ACHN (cell line): Measurements from ENCODE around the gene AK5.

Experiments used
- DNase-seq: peaks from one replicate; pipeline ENCODE4 v3.0.0-alpha.2; 2015
- in situ Hi-C: cut with HindIII; loops from 2 replicates; pipeline ENCODE4 v1.10.0; 2017; ENCODE audit warnings: low sequenced_read_pairs, low pct_ligation_motif_present, low pct_unique_long_range_greater_than_20kb

Gene AK5

GRCh38 chr1:77590651-77591050, 308.8 kb downstream of the AK5 start:
- no peak for DNase-seq
- in situ Hi-C loops = no loop called here

GRCh38 chr1:77592906-77593305, 311.1 kb downstream of the AK5 start:
- no peak for DNase-seq
- in situ Hi-C loops = no loop called here

- no peak for DNase-seq
- in situ Hi-C loops = no loop called here
Observed at GRCh38 chr1:77594366-77595112, 312.7 kb downstream of the AK5 start.

DNA sequence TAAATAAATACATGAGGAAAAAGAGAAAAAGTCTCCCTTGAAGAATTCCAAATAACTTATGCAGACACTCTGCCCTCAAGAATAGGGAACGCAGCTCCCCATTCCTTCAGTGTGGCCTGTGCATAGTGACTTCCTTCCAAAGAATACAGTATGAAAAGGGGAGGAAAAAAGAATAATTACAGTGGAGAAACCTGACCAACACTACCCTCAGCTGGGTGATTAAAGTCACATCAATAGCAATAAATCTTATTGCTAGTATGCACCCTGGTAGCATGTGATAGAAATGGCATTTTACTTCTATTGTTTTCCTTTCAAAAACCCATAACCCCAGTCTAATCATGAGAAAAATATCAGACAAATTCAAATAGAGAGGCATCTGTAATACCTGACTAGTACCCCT, 315.5 kb downstream of the AK5 start:
- no peak for DNase-seq
- in situ Hi-C loops = no loop called here

DNA sequence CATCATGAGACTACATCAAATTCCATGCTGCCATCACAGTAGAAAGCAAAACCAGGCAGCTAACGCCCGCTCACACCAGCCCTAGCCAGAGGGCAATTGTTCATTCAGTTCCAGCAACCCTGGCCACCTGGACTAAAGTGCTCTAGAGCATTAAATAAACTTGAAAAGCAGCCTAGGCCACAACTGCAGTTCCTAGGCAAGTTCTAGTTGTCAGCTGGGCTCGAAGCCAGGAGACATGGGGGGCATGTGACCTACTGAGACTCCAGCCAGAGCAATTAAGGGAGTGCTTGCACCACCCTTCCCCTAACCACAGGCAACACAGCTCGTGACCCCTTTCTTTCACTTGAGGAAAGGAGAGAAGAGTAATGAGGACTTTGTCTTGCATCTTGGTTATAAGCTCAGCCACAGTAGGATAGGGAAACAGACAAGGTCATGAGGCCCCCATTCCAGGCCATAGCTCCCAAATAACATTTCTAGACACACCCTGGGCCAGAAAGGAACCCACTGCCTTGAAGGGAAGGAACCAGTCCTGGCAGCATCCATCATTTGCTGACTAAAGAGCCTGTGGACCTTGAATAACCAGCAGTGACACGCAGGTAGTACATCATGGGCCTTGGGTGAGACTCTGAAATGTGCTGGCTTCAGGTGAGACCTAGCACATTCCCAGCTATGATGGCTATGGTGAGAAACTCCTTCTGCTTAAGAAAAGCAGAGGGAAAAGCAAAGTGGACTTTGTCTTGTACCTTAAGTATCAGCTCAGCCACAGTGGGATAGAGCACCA, 323.6 kb downstream of the AK5 start:
- in situ Hi-C loops = no loop called here
- no peak for DNase-seq

- in situ Hi-C loops = no loop called here
- DNase-seq = no peak
Observed at GRCh38 chr1:77608893-77609292, 327.1 kb downstream of the AK5 start.
